Measurements from ENCODE around the gene EIF4A3.

Gene EIF4A3

GRCh38 chr17:80112471-80113032 lies 34.4 kb downstream of the EIF4A3 start:
- peak overlapping the region; percentile 52 for H3K14ac ChIP-seq (ENCODE audit: low read length)
- H3K4me3 ChIP-seq (ENCODE audit: low read depth, low read length) = no peak overlapping the region
- no peaks in the 10 kb centered on the region for H3K27me3 ChIP-seq (ENCODE audit: insufficient read depth, low read length)
- H3K27ac ChIP-seq (ENCODE audit: low read depth, low read length) = no peak overlapping the region
- H2AFZ ChIP-seq (ENCODE audit: insufficient read depth, low read length, poor library complexity) = no peak overlapping the region
- no CpG with 5 or more reads among the region's 24 CpGs for WGBS (ENCODE audit: extremely low coverage, insufficient coverage, insufficient read length)
- peaks cover 3 to 4% of the 10 kb centered on the region in 2 experiments for H3K36me3 ChIP-seq (ENCODE audit: control insufficient read depth in 1 of 2, insufficient read depth in 2 of 2, low read length in 2 of 2)
- H3K18ac ChIP-seq (ENCODE audit: low read length) = no peak overlapping the region
- H3K23ac ChIP-seq (ENCODE audit: low read length) = no peak overlapping the region
- H3K4ac ChIP-seq (ENCODE audit: low read depth, low read length) = no peak overlapping the region
- H4K12ac ChIP-seq (ENCODE audit: low read depth, low read length) = no peak overlapping the region
- H4K91ac ChIP-seq (ENCODE audit: low read depth, low read length) = peak overlapping the region; percentile 16
- H3K79me2 ChIP-seq (ENCODE audit: control insufficient read depth, insufficient read depth, low read length, poor library complexity) = peaks cover 3% of the 10 kb centered on the region
- H3K4me1 ChIP-seq (ENCODE audit: control insufficient read depth in 1 of 2, insufficient read depth in 2 of 2, low read length in 2 of 2) = peaks cover 16 to 31% of the 10 kb centered on the region in 2 experiments
- no peak overlapping the region for H3K9ac ChIP-seq (ENCODE audit: low read length)
- no peak overlapping the region for H3K4me2 ChIP-seq (ENCODE audit: low read length)
- peaks cover 2% of the 10 kb centered on the region for H3K9me3 ChIP-seq (ENCODE audit: insufficient read depth, low read depth, low read length)
- no peak overlapping the region for H2AK5ac ChIP-seq (ENCODE audit: low read length)
- no peak for DNase-seq
- H3K79me1 ChIP-seq (ENCODE audit: low read length) = peaks cover 9% of the 10 kb centered on the region
- peak overlapping the region; percentile 18 for H2BK12ac ChIP-seq (ENCODE audit: low read length)
- no peak overlapping the region for H4K8ac ChIP-seq (ENCODE audit: low read depth, low read length)
- peak overlapping the region; percentile 0 for H2BK120ac ChIP-seq (ENCODE audit: insufficient read depth, low read length, poor library complexity)
- H2BK5ac ChIP-seq (ENCODE audit: low read depth, low read length, poor library complexity) = no peak overlapping the region

GRCh38 chr17:80111702-80112470 lies 35.0 kb downstream of the EIF4A3 start:
- peak overlapping the region; percentile 14 for H3K18ac ChIP-seq (ENCODE audit: low read length)
- H3K4me3 ChIP-seq (ENCODE audit: low read depth, low read length) = no peak overlapping the region
- H2BK5ac ChIP-seq (ENCODE audit: low read depth, low read length, poor library complexity) = peak overlapping the region; percentile 45
- no peak for DNase-seq
- H4K91ac ChIP-seq (ENCODE audit: low read depth, low read length) = peak overlapping the region; percentile 16
- H3K79me2 ChIP-seq (ENCODE audit: control insufficient read depth, insufficient read depth, low read length, poor library complexity) = peaks cover 3% of the 10 kb centered on the region
- H3K9ac ChIP-seq (ENCODE audit: low read length) = no peak overlapping the region
- no CpG with 5 or more reads among the region's 26 CpGs for WGBS (ENCODE audit: extremely low coverage, insufficient coverage, insufficient read length)
- peak overlapping the region; percentile 45 for H3K27ac ChIP-seq (ENCODE audit: low read depth, low read length)
- no peak overlapping the region for H4K12ac ChIP-seq (ENCODE audit: low read depth, low read length)
- H3K23ac ChIP-seq (ENCODE audit: low read length) = no peak overlapping the region
- H4K8ac ChIP-seq (ENCODE audit: low read depth, low read length) = peak overlapping the region; percentile 54
- peak overlapping the region; percentile 55 for H2BK120ac ChIP-seq (ENCODE audit: insufficient read depth, low read length, poor library complexity)
- H2AK5ac ChIP-seq (ENCODE audit: low read length) = peak overlapping the region; percentile 18
- H2BK12ac ChIP-seq (ENCODE audit: low read length) = peak overlapping the region; percentile 37
- H2AFZ ChIP-seq (ENCODE audit: insufficient read depth, low read length, poor library complexity) = no peak overlapping the region
- peak overlapping the region; percentile 52 for H3K14ac ChIP-seq (ENCODE audit: low read length)
- H3K4me1 ChIP-seq (ENCODE audit: control insufficient read depth in 1 of 2, insufficient read depth in 2 of 2, low read length in 2 of 2) = peaks cover 16 to 30% of the 10 kb centered on the region in 2 experiments
- H3K79me1 ChIP-seq (ENCODE audit: low read length) = peaks cover 9% of the 10 kb centered on the region
- H3K4ac ChIP-seq (ENCODE audit: low read depth, low read length) = no peak overlapping the region
- peaks cover 2% of the 10 kb centered on the region for H3K9me3 ChIP-seq (ENCODE audit: insufficient read depth, low read depth, low read length)
- H3K36me3 ChIP-seq (ENCODE audit: control insufficient read depth in 1 of 2, insufficient read depth in 2 of 2, low read length in 2 of 2) = peaks cover 3 to 4% of the 10 kb centered on the region in 2 experiments
- H3K27me3 ChIP-seq (ENCODE audit: insufficient read depth, low read length) = no peaks in the 10 kb centered on the region
- no peak overlapping the region for H3K4me2 ChIP-seq (ENCODE audit: low read length)

- peak; percentile 60 to 65 for DNase-seq
- Histone ChIP-seq H2AFZ (ENCODE audit: insufficient read depth, low read length, poor library complexity) (no peak overlapping the region), H2BK12ac (ENCODE audit: low read length) (peak overlapping the region; percentile 19), H3K14ac (ENCODE audit: low read length) (no peak overlapping the region), H3K27ac (ENCODE audit: low read depth, low read length) (peak overlapping the region; percentile 45), H3K18ac (ENCODE audit: low read length) (peak overlapping the region; percentile 30), H2BK5ac (ENCODE audit: low read depth, low read length, poor library complexity) (peak overlapping the region; percentile 58), H2BK120ac (ENCODE audit: insufficient read depth, low read length, poor library complexity) (peak overlapping the region; percentile 55), H3K23ac (ENCODE audit: low read length) (no peak overlapping the region), H2AK5ac (ENCODE audit: low read length) (peak overlapping the region; percentile 11), H3K36me3 (ENCODE audit: control insufficient read depth in 1 of 2, insufficient read depth in 2 of 2, low read length in 2 of 2) (peaks cover 3 to 4% of the 10 kb centered on the region in 2 experiments), H3K4me1 (ENCODE audit: control insufficient read depth in 1 of 2, insufficient read depth in 2 of 2, low read length in 2 of 2) (peaks cover 16 to 25% of the 10 kb centered on the region in 2 experiments), H3K4me2 (ENCODE audit: low read length) (peak overlapping the region; percentile 7), H3K79me2 (ENCODE audit: control insufficient read depth, insufficient read depth, low read length, poor library complexity) (peaks cover 3% of the 10 kb centered on the region), H3K27me3 (ENCODE audit: insufficient read depth, low read length) (no peaks in the 10 kb centered on the region), H4K8ac (ENCODE audit: low read depth, low read length) (no peak overlapping the region), H3K79me1 (ENCODE audit: low read length) (peaks cover 9% of the 10 kb centered on the region), H4K12ac (ENCODE audit: low read depth, low read length) (no peak overlapping the region), H3K4me3 (ENCODE audit: low read depth, low read length) (no peak overlapping the region), H4K91ac (ENCODE audit: low read depth, low read length) (peak overlapping the region; percentile 36), H3K4ac (ENCODE audit: low read depth, low read length) (no peak overlapping the region), H3K9ac (ENCODE audit: low read length) (no peak overlapping the region), H3K9me3 (ENCODE audit: insufficient read depth, low read depth, low read length) (peaks cover 2% of the 10 kb centered on the region)
- WGBS (ENCODE audit: extremely low coverage, insufficient coverage, insufficient read length) = no CpG with 5 or more reads among the region's 21 CpGs
Observed at GRCh38 chr17:80110927-80111701, 35.8 kb downstream of the EIF4A3 start.

- Histone ChIP-seq H3K9me3 (ENCODE audit: insufficient read depth, low read depth, low read length) (peaks cover 2% of the 10 kb centered on the region), H4K8ac (ENCODE audit: low read depth, low read length) (no peak overlapping the region), H3K23ac (ENCODE audit: low read length) (no peak overlapping the region), H3K4ac (ENCODE audit: low read depth, low read length) (no peak overlapping the region), H2BK12ac (ENCODE audit: low read length) (peak overlapping the region; percentile 51), H3K79me2 (ENCODE audit: control insufficient read depth, insufficient read depth, low read length, poor library complexity) (peaks cover 3% of the 10 kb centered on the region), H3K79me1 (ENCODE audit: low read length) (peaks cover 9% of the 10 kb centered on the region), H3K9ac (ENCODE audit: low read length) (no peak overlapping the region), H2BK120ac (ENCODE audit: insufficient read depth, low read length, poor library complexity) (no peak overlapping the region), H4K91ac (ENCODE audit: low read depth, low read length) (peak overlapping the region; percentile 3), H4K12ac (ENCODE audit: low read depth, low read length) (no peak overlapping the region), H3K14ac (ENCODE audit: low read length) (no peak overlapping the region), H3K27me3 (ENCODE audit: insufficient read depth, low read length) (no peaks in the 10 kb centered on the region), H3K4me1 (ENCODE audit: control insufficient read depth in 1 of 2, insufficient read depth in 2 of 2, low read length in 2 of 2) (peaks cover 16 to 25% of the 10 kb centered on the region in 2 experiments), H2AK5ac (ENCODE audit: low read length) (peak overlapping the region; percentile 40), H3K18ac (ENCODE audit: low read length) (peak overlapping the region; percentile 30), H3K36me3 (ENCODE audit: control insufficient read depth in 1 of 2, insufficient read depth in 2 of 2, low read length in 2 of 2) (peaks cover 3 to 4% of the 10 kb centered on the region in 2 experiments), H3K27ac (ENCODE audit: low read depth, low read length) (no peak overlapping the region), H2BK5ac (ENCODE audit: low read depth, low read length, poor library complexity) (no peak overlapping the region), H2AFZ (ENCODE audit: insufficient read depth, low read length, poor library complexity) (no peak overlapping the region), H3K4me3 (ENCODE audit: low read depth, low read length) (no peak overlapping the region), H3K4me2 (ENCODE audit: low read length) (no peak overlapping the region)
- WGBS (ENCODE audit: extremely low coverage, insufficient coverage, insufficient read length) = no CpG with 5 or more reads among the region's 9 CpGs
- DNase-seq = no peak
Observed at GRCh38 chr17:80110447-80110812, 36.5 kb downstream of the EIF4A3 start.

Measured in trophoblast cell (in vitro differentiated cells and primary cell).